Stimulated activated naive CD8-positive, alpha-beta T cell treated with anti-CD3 and anti-CD28 coated beads, Interleukin-15, amount 100 ng/mL, for 72 hours (primary cell): Measurements from ENCODE around the gene LDLR.
"Not testable (repeated sequence)": the region's sequence is repeated elsewhere in the genome, so short reads cannot be mapped to it uniquely, and the experiment has no call there.

ENCODE experiments used
- ATAC-seq: fragments of 150-1000 bp; cut with Tn5 transposase; 2 replicates; pipeline ENCODE4 v1.10.0; 2021; ENCODE audit warnings: mild to moderate bottlenecking, moderate library complexity
- DNase-seq, 2 donors: peaks; one replicate each; pipeline ENCODE4 v3.0.0; 2021 to 2022
- H3K27ac Mint-ChIP-seq, 2 donors: one replicate each; pipeline ENCODE4 v1.8.0; 2022; ENCODE audit warnings: mild to moderate bottlenecking in 2 of 2, mixed read lengths in 2 of 2, moderate library complexity in 2 of 2
- H3K27me3 Mint-ChIP-seq: one replicate; pipeline ENCODE4 v1.8.0; 2022; ENCODE audit warnings: mixed read lengths
- H3K4me1 Mint-ChIP-seq: one replicate; pipeline ENCODE4 v1.8.0; 2022; ENCODE audit warnings: mild to moderate bottlenecking, mixed read lengths
- H3K4me3 Mint-ChIP-seq, 2 donors: one replicate each; pipeline ENCODE4 v1.8.0; 2022; ENCODE audit warnings: mild to moderate bottlenecking in 2 of 2, mixed read lengths in 2 of 2, moderate library complexity in 1 of 2
- H3K9me3 Mint-ChIP-seq, 2 donors: one replicate each; pipeline ENCODE4 v1.8.0; 2022; ENCODE audit warnings: mixed read lengths in 2 of 2

LDLR gene

DNA sequence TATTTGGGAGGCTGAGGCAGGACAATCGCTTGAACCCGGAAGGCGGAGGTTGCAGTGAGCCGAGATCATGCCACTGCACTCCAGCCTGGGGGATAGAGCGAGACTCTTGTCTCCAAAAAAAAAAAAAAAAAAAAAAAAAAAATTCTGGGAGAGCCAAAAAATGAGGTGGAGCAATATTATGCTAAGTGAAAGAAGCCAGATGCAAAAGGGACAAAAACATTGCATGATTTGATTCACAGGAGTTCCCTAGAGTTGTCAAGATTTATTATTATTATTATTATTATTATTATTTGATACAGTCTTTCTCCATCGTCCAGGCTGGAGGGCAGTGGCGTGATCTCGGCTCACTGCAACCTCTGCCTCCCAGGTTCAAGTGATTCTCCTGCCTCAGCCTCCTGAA lies 91.7 kb downstream of the LDLR start:
- DNase-seq, H3K4me3 Mint-ChIP-seq, H3K27ac Mint-ChIP-seq, H3K27me3 Mint-ChIP-seq, H3K9me3 Mint-ChIP-seq, ATAC-seq: not testable (repeated sequence)
- peaks cover 12% of the 10 kb centered on the region for H3K4me1 Mint-ChIP-seq

DNA sequence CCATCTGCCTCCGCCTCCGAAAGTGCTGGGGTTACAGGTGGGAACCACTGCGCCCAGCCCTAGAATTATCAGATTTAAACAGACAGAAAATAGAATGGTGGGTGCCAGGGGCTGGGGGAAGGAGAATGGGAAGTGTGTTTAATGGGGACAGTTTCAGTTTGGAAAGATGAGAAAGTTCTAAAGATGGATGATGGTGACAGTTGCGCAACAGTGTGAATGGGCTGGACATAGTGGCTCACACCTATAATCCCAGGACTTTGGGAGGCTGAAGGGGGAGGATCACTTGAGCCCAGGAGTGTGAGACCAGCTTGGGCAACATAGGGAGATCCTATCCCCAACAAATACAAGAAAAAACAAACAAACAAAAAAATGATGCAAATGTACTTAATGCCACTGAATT lies 92.2 kb downstream of the LDLR start:
- H3K27ac Mint-ChIP-seq = no peak overlapping the region
- DNase-seq = no peak
- ATAC-seq = no peak
- no peaks in the 10 kb centered on the region for H3K9me3 Mint-ChIP-seq
- peaks cover 12% of the 10 kb centered on the region for H3K4me1 Mint-ChIP-seq
- no peaks in the 10 kb centered on the region for H3K27me3 Mint-ChIP-seq
- H3K4me3 Mint-ChIP-seq = no peak overlapping the region
